HG02852 (cell line): Measurements from ENCODE around the gene EMC6.
"Not testable (repeated sequence)": the region's sequence is repeated elsewhere in the genome, so short reads cannot be mapped to it uniquely, and the experiment has no call there.

Source experiments
- ATAC-seq: cut with Tn5 transposase; IDR thresholded peaks from one replicate; pipeline ENCODE4 v1.9.1; 2021; ENCODE audit warnings: mild to moderate bottlenecking, moderate library complexity; ENCODE audit not compliant: unreplicated experiment

The EMC6 gene

DNA sequence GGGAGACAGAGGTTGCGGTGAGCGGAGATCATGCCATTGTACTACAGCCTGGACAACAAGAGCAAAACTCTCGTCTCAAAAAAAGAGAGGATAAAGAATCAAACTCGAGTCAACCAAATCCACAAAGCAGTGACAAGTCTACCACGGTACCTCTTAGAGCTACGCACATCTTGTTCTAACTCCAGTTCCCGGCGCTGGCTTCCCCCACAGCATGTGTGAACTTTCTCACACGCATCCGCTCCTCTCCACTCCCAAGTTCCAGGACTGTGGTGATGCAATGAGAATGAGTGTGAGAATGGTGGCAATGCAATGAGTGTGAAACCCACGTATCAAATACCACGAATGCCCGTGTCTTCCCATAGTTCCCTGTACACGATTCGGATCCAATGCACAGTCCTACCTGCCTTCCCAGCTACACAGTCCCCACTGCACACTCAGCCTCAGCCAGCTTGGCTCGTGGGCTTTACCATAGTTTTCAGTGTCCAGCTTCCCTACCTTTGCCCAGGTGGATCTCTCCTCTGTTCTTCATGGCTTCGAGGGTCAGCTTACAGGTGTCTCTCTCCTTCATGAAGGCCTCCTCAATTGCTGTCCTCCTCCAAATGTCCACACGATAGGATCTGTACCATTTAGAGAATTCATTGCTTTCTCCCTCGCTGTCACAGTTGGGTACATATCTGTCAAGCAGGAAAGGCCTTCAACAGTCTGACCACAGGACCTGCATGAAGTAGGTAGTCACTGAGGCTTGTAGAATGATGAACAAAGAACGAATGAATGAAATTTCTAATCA lies 36.5 kb downstream of the EMC6 start:
- no peak for ATAC-seq

DNA sequence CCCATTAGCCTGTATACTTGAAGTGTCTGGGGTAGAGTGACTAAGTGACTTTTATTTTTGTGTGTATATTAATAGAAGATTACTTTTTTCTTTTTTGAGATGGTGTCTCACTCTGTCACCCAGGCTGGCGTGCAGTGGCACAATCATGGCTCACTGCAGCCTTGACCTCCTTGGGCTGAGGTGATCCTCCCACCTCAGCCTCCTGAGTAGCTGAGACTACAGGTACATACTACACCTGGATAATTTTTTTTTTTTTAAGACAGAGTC lies 37.0 kb downstream of the EMC6 start:
- ATAC-seq, result not testable (repeated sequence)

- no peak for ATAC-seq
Observed at GRCh38 chr17:3708366-3708765, 39.8 kb downstream of the EMC6 start.

DNA sequence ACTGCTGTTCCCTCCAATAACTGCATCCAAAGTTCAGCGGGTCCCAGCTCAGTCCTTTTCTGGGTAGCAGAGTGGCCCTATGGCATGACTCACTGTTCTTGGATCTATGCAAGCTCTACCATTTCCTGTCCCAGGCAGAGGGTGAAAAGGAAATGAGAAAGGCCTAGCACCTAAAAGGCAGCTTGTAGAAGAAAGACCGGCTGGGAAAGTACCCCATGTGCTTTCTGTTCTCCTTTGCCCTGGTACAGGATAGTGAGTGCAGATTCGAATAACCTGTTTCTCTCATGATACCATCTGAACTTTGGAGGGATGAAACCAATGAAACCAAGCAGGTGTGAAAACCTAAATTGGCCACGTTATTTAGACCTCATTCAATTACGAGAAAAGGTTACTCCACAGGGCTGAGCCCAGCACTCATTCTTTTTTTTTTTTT lies 42.4 kb downstream of the EMC6 start:
- ATAC-seq, result peak; percentile 87

DNA sequence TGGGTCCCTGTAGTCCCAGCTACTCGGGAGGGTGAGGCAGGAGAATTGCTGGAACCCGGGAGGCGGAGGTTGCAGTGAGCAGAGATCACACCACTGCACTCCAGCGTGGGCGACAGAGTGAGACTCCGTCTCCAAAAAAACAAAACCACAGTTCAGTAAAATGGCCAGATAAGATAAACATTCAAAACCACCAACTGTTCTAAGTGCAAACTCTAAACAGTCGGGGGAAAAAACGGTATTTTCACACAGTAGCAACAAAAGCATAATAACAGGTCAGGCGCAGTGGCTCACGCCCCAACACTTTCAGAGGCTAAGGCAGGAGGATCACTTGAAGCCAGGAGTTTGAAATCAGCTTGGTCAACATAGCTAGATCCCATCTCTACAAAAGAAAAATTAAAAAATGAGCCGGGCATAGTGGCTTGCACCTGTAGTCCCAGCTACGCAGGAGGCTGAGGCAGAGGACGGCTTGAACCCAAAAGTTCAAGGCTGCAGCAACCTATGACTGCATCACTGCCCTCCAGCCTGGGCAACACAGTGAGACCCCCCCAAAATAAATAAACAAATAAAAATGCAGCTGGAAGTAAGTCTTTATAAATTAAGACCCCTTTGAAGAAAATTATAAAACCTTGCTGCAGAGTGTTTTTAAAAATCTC lies 44.3 kb downstream of the EMC6 start:
- ATAC-seq, result no peak

DNA sequence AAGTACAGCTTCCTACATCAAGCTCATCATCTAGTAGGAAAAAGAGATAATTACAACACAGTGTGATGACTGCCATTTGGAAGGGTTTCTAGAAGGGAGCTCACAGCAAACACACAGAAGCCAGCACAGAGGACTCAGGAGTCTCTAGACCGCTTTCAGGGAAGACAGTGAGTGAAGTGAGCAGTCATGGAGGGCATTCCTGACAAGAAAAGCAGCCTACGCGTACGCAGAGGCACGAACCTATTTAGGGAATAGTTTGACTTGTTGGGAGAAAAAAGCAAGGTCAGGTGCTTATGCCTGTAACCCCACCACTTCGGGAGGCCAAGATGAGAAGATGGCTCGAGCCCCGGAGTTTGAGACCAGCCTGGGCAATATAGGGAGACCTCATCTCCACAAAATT lies 46.7 kb downstream of the EMC6 start:
- ATAC-seq, result no peak

GRCh38 chr17:3718201-3718600 lies 49.6 kb downstream of the EMC6 start:
- no peak for ATAC-seq

DNA sequence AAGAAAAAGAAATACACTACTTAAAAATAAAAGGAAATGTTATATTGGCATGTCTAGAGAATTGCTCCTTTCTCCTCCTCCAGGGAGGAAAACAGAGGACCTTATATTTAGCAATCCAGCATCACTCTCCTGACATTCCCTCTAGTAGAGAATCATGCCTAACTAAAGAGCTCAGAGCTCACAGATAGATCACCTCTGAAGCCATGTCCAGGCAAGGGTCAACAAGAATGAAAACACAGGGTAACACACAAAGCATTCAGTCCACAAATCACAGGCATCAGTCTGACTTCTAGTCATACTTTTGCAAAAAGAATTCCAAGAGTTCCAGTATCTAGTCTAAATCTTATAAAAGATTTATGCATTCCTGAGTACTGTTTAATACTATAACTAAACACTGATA lies 50.7 kb downstream of the EMC6 start:
- ATAC-seq, result no peak
